ENCODE results near the gene STRIP2. TPM values are rescaled to one million over a fixed set of nuclear protein-coding genes. Genes with fewer than 3 reads are reported as not detected.

STRIP2 gene
- total and polyA plus RNA-seq, 2 donors (not counting 1 experiment from before 2014, with no cell fraction given), result 0.21 to 0.79 TPM

- H3K9me3 Mint-ChIP-seq (ENCODE audit: insufficient read depth), result no peaks in the 10 kb centered on the region
- Histone ChIP-seq H3K27ac (ENCODE audit: low read length in 2 of 2) (no peak overlapping the region), H3K4me3 (ENCODE audit: control extremely low read depth in 1 of 5, extremely low read depth in 1 of 5, insufficient read depth in 1 of 5, low read depth in 2 of 5, low read length in 4 of 5) (no peak overlapping the region), H3K27me3 (replicated peaks in 1 of 4; ENCODE audit: control extremely low read depth in 1 of 4, control insufficient read depth in 3 of 4, insufficient read depth in 4 of 4, low read length in 3 of 4) (no peaks in the 10 kb centered on the region), H3K79me2 (ENCODE audit: control insufficient read depth, insufficient read depth, low read length) (no peaks in the 10 kb centered on the region), H3K9me3 (ENCODE audit: control extremely low read depth in 1 of 3, control insufficient read depth in 2 of 3, insufficient read depth in 1 of 3, low read length in 2 of 3) (no peaks in the 10 kb centered on the region), H3K4me2 (replicated peaks; ENCODE audit: low read depth, low read length, poor library complexity, severe bottlenecking) (no peak overlapping the region), H3K4me1 (ENCODE audit: control insufficient read depth in 2 of 2, insufficient read depth in 2 of 2, low read length in 2 of 2) (no peaks in the 10 kb centered on the region), H3K9ac (ENCODE audit: low read length) (no peak overlapping the region), H4K20me1 (ENCODE audit: control insufficient read depth, insufficient read depth, low read length, poor library complexity, severe bottlenecking) (no peaks in the 10 kb centered on the region), H2AFZ (ENCODE audit: insufficient read depth, low read depth, low read length, poor library complexity, severe bottlenecking) (no peak overlapping the region), H3K36me3 (replicated peaks in 1 of 2; ENCODE audit: control extremely low read depth in 1 of 2, control insufficient read depth in 1 of 2, extremely low read depth in 1 of 2, insufficient read depth in 2 of 2, low read length in 1 of 2) (peaks cover 4 to 37% of the 10 kb centered on the region in 2 experiments)
- DNase-seq, result no peak
- intact Hi-C loops (cut with micrococcal nuclease), result no loop called here
- 100% methylated on average over 1 of the region's 1 CpG for WGBS (ENCODE audit: insufficient coverage)
- H3K27me3 Mint-ChIP-seq, result no peaks in the 10 kb centered on the region
- ChIA-PET CTCF (interaction anchor here (0.6 to 2.0 kb wide), 6 partner anchors 10 to 236 kb away, joined by 4 to 5 read pairs (median 4); no protein-coding TSS in a partner anchor), POLR2A (no interaction called here)
- ATAC-seq (ENCODE audit: low read depth), result no peak
- H3K4me3 Mint-ChIP-seq, result no peak overlapping the region
- H3K27ac Mint-ChIP-seq, result no peak overlapping the region
- TF ChIP-seq, protein P1, sequence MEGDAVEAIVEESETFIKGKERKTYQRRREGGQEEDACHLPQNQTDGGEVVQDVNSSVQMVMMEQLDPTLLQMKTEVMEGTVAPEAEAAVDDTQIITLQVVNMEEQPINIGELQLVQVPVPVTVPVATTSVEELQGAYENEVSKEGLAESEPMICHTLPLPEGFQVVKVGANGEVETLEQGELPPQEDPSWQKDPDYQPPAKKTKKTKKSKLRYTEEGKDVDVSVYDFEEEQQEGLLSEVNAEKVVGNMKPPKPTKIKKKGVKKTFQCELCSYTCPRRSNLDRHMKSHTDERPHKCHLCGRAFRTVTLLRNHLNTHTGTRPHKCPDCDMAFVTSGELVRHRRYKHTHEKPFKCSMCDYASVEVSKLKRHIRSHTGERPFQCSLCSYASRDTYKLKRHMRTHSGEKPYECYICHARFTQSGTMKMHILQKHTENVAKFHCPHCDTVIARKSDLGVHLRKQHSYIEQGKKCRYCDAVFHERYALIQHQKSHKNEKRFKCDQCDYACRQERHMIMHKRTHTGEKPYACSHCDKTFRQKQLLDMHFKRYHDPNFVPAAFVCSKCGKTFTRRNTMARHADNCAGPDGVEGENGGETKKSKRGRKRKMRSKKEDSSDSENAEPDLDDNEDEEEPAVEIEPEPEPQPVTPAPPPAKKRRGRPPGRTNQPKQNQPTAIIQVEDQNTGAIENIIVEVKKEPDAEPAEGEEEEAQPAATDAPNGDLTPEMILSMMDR (IDR thresholded peaks at IDR 0.05), result no peak
- no peak for TF ChIP-seq EZH2 (IDR thresholded peaks at IDR 0.05; ENCODE audit: borderline replicate concordance, insufficient read depth, low read depth, low read length, poor library complexity, severe bottlenecking)
- H3K4me1 Mint-ChIP-seq, result no peaks in the 10 kb centered on the region
Measured at GRCh38 chr7:129401228-129401966, 32.8 kb upstream of the STRIP2 start.
